ENCODE measurements around the gene SORCS2.

- TF ChIP-seq POLR2A (IDR thresholded peaks at IDR 0.05) (no peak), CTCF (IDR thresholded peaks at IDR 0.05) (no peak)
These were observed 463.3 kb downstream of the SORCS2 start for GRCh38 chr4:7655511-7656243.

Measured in right lobe of liver (tissue), 4 donors.